ENCODE data around the gene MDH2. TPM values are rescaled to one million over a fixed set of nuclear protein-coding genes. Genes with fewer than 3 reads are reported as not detected.

The MDH2 gene
- total and polyA plus RNA-seq, 2 experiments from 2014 or later: 150 to 180 TPM

DNA sequence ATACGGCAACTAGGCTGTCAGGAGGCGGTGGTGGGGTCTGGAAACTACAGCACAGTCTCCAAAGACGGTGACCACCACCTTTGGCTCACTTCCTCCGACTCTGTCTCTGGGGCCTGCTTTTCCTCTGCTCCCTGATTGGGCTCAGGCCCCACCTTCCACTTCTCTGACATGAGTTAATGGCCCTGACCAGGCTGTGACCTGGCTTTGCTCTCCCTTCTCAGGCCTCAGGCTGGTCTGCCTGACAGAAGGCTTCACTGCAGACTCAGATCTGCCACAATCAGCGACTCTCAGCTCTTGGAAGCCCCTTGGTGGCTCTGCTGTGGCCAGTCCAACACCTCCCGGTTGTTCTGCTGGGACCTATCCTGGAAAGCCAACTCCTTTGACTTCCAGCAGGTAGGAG is 7.8 kb upstream of the MDH2 start (continued):
- TF ChIP-seq CTCF (conservative IDR thresholded peaks at IDR 0.05; ENCODE audit: low read depth in 2 of 2) (no peak), ZNF331 (CRISPR knock-in tag; IDR thresholded peaks at IDR 0.05; ENCODE audit: low read depth) (no peak), POLR2AphosphoS5 (IDR thresholded peaks at IDR 0.05; ENCODE audit: low read depth) (no peak), NANOG (IDR thresholded peaks at IDR 0.05; ENCODE audit: borderline replicate concordance) (no peak), ETS1 (IDR thresholded peaks at IDR 0.05) (no peak)

DNA sequence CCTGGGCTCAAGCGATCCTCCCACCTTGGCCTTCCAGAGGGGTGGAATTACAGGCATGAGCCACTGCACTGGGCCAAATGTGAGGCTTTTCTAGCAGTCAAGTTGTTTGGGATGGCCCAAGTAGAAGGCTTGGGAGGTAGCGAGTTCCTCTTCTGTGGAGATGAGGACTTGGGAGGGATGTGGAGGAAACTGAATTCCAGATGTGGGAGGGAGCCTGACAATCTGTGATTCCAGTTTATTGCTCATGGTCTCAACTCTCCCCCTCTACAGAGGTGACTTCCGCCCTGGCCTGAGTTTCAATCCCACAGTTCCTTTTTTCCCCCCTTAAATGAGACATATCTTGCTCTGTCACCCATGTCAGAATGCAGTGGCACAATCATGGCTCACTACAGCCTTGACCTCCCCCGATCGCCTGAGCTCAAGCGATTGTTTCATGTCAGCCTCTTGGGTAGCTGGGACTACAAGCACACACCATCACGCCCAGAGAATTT is 3.5 kb upstream of the MDH2 start:
- TF ChIP-seq STAT1 (IDR thresholded peaks at IDR 0.05; ENCODE audit: unreplicated experiment): no peak
- no peak for TF ChIP-seq EZH2 (IDR thresholded peaks at IDR 0.05; ENCODE audit: low read depth, unreplicated experiment)
- no peak for TF ChIP-seq ZNF114 (CRISPR knock-in tag; IDR thresholded peaks at IDR 0.05)
- no peak for TF ChIP-seq CREB1 (CRISPR knock-in tag; IDR thresholded peaks at IDR 0.05; ENCODE audit: low read depth)
- TF ChIP-seq POLR2AphosphoS5 (IDR thresholded peaks at IDR 0.05; ENCODE audit: low read depth): no peak
- no peak for TF ChIP-seq ZNF462 (CRISPR knock-in tag; IDR thresholded peaks at IDR 0.05)
- TF ChIP-seq NANOG (IDR thresholded peaks at IDR 0.05; ENCODE audit: borderline replicate concordance): no peak
- TF ChIP-seq ETS1 (IDR thresholded peaks at IDR 0.05): no peak
- no peak for TF ChIP-seq EZH2phosphoT487 (IDR thresholded peaks at IDR 0.05; ENCODE audit: unreplicated experiment)
- Mint-ChIP-seq H3K27me3 (ENCODE audit: insufficient read depth, low read depth, poor library complexity) (peaks cover 3% of the 10 kb centered on the region), H3K9me3 (no peaks in the 10 kb centered on the region), H3K4me3 (no peak overlapping the region), H3K27ac (no peak overlapping the region), H3K36me3 (ENCODE audit: low read depth) (peaks cover 7% of the 10 kb centered on the region), H3K4me1 (peaks cover 3% of the 10 kb centered on the region)
- no peak overlapping the region for H3K4me3 ChIP-seq
- H3K27me3 ChIP-seq (ENCODE audit: insufficient read depth): no peaks in the 10 kb centered on the region
- no peaks in the 10 kb centered on the region for H3K36me3 ChIP-seq (ENCODE audit: insufficient read depth)
- H3K27ac ChIP-seq (ENCODE audit: low read depth): no peak overlapping the region
- peaks cover 49% of the 10 kb centered on the region for H3K79me2 ChIP-seq (replicated peaks; ENCODE audit: insufficient read depth)
- DNase-seq (ENCODE audit: low spot score) (no peak), ATAC-seq (no peak)
- H2AFZ ChIP-seq: no peak overlapping the region
- H3K9me2 ChIP-seq (ENCODE audit: insufficient read depth): no peaks in the 10 kb centered on the region
- peaks cover 5% of the 10 kb centered on the region for H3K4me1 ChIP-seq (ENCODE audit: insufficient read depth)
- H3K4me2 ChIP-seq: no peak overlapping the region
- peaks cover 8% of the 10 kb centered on the region; the same call in 1 of the 2 replicates for H4K20me1 ChIP-seq (replicated peaks; ENCODE audit: insufficient read depth)
- H3F3A ChIP-seq (replicated peaks; ENCODE audit: low read depth): no peaks in the 10 kb centered on the region
